Stimulated activated CD8-positive, alpha-beta memory T cell treated with anti-CD3 and anti-CD28 coated beads, Interleukin-4, amount 100 ng/mL, for 24 hours (primary cell): Measurements from ENCODE around the gene GPT2.
A peak's percentile ranks its signal among the peaks of the same experiment; 100 is the strongest.

Experiments
- DNase-seq: peaks from one replicate; pipeline ENCODE4 v3.0.0-alpha.2; 2020; ENCODE audit warnings: low read depth

Gene GPT2

GRCh38 chr16:46883690-46884512 lies at the start of gene GPT2:
GPT2 (plus strand) TSS chr16:46884362; CDS start chr16:46884716, 354 bp downstream.
- peak; percentile 84 for DNase-seq

DNA sequence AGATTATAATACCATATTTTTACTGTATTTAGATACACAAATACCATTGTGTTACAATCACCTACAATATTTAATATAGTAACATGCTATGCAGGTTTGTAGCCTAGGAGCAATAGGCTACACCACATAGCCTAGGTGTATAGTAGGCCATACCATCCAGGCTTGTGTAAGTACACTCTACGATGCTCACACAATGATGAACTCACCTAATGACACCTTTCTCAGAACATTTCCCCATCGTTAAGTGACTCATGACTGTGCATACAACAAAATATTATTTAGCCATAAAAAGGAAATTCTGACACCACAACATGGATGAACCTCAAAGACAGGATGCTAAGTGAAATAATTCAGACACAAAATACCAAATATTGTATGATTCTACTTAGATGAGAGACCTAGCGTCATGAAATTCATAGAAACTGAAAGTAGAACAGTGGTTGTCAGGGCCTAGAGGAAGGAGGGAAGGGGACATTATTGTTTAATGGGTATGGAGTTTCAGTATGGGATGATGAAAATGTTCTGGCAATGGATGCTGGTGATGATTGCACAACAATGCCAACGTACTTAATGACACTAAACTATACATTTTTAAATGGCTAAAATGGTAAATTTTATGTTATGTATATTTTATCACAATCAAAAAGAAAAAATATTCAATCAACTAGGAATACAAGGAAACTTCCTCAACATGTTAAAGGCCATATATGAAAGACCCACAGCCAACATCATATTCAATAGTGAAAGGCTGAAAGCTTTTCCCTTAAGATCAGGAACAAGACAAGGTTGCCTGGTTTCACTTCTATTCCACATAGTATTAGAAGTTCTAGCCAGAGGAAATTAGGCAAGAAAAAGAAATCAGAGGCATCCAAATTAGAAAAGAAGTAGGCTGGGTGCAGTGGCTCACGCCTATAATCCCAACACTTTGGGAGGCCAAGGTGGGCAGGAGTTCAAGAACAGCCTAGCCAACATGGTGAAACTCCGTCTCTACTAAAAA lies 47.3 kb upstream of the GPT2 start:
- no peak for DNase-seq

GRCh38 chr16:46839986-46840443 lies 44.1 kb upstream of the GPT2 start:
- no peak for DNase-seq

DNA sequence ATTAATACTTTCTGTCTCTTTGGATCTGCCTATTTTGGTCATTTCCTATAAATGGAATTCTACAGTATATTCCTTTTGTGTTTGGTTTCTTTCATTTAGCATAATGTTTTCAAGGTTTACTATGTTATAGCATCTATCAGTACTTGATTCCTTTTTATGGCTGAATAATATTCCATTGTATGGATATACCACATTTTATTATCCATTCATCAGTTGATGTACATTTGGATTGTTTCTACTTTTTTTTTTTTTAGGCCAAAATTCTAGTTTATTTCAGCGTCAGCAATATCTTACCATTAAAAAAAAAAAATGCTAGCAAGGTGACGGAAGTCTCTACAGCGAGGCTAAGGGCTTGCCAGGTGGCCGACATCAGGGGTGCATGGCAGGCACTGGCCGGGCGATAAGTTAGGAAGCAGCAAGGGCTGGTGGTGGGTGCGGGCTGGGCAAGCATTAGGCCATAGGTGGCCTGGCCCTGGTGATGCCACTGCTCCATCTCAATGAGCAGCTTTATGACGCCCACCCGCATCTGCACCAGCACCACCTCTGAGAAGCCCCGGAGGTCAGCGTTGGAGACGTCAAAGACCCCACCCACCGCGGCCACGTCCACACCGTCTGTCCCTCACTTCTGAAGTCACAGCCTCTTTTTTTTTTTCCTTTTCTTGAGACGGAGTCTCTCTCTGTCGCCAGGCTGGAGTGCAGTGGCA lies 41.8 kb upstream of the GPT2 start:
- no peak for DNase-seq

DNA sequence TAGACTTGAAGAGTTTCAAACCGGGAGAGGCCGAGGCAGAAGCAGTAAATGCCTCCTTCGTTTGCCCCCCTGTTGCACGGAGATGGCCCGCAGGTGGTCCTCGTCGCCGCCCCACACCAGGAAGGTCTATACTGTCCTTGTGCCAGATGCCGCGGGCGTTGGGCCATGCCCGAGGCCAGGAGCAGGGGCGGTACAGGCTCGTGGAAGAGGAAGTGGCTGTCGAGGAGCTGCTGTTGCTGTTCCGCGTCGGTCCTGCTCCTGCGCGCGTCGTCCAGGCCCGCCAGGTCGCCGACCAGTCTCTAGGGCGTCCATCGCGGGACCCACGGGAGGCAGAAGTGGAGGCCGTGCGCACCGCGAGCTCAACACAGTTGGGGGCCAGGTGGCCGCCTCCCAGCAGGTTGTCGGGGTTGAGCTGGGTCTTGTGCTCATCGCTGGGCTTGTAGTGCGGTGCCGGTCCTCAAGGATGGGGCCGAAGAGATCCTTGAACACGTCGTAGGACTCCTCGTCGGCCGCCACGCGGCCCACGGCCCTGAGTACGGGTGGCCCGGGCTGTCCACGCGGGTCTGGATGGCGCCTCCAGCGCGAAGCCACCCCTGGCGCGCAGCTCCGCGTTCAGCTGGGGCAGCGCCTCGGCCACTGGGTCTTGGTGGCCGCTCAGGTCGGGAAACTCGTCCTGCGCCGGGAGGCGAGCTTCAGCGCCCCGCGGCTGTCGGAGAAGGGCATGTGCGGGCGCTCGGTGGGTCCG lies 40.1 kb upstream of the GPT2 start:
- DNase-seq = no peak

DNA sequence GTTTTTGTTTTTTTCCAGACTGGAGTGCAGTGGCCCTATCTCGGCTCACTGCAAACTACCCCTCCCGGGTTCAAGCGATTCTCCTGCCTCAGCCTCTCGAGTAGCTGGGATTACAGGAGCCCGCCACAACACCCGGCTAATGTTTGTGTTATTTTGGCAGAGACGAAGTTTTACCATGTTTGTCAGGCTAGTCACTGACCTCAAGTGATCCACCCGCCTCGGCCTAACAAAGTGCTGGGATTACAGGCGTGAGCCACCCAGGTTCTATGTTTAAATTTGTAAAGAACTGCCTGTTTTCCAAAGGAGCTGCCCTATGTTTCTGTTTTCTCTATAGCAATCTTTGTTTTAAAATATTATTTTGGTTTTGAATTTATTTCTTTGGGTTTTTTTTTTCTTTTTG lies 39.4 kb upstream of the GPT2 start:
- no peak for DNase-seq

DNA sequence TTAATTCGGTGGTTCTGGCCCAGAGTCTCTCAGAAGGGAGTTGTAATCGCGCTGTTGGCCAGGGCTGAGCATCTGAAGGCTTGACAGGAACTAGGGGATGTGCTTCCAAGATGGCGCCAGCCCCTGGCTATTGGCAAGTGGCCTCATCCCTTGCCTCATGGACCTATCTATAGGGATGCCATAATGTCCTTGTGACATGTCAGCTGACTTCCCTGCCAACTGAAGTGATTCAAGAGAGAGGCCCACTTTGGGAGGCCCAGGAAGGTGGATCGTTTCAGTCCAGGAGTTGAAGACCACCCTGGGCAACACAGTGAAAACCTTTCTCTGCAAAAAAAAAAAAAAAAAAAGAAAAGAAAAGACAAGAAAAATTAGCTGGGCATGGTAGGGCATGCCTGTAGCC lies 38.2 kb upstream of the GPT2 start:
- DNase-seq = no peak

DNA sequence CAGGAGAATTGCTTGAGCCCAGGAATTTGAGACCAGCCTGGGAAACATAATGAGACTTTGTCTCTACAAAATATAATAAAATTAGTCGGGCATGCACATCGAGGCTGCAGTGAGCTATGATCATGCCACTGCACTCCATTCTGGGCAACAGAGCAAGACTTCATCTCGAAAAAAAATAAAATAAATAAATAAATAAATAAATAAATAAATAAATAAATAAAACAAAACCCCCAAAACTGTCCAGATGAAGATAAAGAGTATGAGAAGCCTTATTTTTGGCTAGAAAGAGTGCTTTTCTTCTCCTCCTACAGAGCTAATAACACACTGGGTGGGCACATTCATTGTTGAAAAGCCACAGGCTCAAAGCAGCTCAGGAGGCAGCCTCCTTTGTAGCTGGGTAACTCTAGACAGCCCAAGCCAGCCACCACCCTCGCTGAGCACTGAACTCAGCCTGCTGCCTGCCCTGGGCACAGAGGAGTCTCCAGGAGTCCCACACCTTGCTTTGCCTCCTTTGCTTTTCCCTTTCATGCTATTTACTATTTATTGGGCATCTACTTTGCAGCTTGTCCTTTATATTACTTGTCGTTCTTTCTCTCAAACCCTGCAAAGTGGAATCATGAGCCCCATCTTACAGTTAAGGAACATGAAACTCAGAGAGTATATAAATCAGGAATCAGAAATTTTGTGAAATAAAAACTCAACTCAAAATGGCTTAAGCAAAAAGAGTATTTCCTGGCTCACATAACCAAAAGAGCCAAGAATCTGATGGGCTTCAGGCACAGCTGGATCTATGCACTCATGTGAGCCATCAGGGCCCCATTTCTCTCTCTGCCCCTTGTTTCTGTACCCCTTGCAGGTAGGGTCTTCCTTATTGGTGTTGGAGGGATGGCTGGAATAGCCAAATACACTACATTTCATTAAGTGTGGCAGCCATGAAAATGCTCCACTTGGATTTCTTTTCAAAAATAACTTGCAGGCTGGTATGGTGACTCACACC lies 35.1 kb upstream of the GPT2 start:
- no peak for DNase-seq

- no peak for DNase-seq
These were observed 33.3 kb upstream of the GPT2 start for GRCh38 chr16:46850619-46851555.

DNA sequence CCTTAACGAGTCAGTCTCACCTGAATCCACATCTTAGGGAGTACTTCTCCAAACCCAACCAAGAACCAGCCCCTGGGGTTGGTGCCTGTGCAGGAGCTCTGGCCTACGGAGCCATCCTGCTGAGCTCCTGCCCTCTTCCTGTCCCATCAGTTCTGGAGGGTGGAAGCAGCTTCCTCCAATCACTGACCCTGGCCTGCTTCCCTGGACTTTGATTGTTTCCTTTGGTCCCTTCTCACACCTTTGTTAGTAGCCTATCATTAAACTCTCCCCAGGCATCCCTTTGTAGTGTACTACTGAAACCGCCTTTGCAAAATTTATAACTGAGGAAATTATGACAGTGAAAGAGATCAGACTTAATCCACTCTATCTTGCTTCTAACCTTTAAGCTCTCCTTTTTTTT lies 32.0 kb upstream of the GPT2 start:
- no peak for DNase-seq

- peak; percentile 49 for DNase-seq
These were observed 30.3 kb upstream of the GPT2 start for GRCh38 chr16:46853713-46854443.

GRCh38 chr16:46854846-46855245 lies 29.3 kb upstream of the GPT2 start:
- no peak for DNase-seq

DNA sequence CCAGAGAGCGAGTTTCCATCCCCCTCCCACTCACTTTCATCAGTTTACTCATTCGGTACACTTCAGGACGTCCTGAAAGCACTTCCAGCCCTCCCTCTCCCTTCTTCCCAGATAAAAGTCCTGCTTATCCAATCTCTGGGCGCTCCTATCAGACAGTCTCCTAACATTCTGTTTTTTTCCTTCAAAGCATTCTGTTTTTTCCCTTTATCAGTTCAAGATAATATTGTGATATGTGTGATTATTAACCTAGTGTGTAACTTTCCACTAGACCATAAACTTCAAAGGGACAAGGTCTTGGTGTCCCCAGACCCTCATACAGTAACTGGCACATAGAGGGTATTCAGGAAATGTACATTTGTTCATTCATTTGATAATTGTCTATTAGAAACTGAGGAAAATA lies 28.8 kb upstream of the GPT2 start:
- DNase-seq = no peak

GRCh38 chr16:46857368-46857945 lies 26.7 kb upstream of the GPT2 start:
- DNase-seq = no peak

GRCh38 chr16:46858151-46858550 lies 26.0 kb upstream of the GPT2 start:
- DNase-seq = no peak

DNA sequence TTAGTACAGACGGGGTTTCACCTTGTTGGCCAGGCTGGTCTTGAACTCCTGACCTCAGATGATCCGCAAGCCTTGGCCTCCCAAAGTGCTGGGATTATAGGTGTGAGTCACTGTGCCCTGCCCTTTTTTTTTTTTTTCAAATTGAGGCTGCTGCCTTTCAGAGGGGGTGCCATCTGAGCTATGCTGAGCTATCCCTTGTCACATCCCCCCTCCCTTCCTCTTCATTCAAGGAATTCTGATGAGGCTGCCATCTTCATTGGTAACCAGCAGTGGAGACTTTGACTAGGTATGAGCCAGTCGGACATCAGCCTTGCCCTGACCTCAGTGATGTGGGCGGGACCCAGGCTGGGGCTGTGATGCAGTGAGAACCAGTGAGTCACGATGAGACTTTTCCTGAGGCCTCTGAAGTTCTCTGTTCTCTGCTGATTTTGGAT lies 24.4 kb upstream of the GPT2 start:
- no peak for DNase-seq

DNA sequence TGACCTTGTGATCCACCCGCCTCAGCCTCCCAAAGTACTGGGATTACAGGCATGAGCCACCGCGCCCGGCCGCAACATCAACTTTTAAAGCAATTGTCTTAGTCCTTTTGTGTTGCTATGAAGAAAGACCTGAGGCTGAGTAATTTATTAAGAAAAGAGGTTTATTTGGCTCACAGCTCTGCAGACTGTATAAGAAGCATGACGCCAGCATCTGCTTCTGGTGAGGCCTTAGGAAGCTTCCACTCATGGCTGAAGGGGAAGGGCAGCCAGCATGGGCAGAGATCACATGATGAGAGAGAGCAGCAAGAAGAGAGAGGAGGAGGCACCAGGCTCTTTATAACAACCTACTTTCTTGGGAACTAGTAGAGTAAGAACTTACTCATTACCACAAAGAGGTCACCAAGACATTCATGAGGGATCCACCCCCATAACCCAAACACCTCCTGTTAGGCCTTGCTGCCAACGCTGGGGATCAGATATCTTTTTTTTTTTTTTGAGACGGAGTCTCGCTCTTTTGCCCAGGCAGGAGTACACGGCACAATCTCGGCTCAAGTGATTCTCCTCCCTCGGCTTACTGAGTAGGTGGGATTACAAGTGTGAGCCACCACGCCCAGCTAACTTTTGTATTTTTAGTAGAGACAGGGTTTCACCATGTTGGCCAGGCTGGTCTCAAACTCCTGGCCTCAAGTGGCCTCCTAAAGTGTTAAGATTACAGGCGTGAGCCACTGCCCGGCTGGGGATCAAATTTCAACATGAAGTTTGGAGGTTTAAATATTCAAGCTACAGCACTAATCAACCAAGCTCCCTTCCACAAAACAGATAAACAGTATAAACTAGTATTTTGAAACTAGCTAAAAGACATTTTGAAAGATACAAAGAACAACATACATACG lies 21.4 kb upstream of the GPT2 start:
- DNase-seq = no peak
